B cell (primary cell): ENCODE measurements around the gene RASGRP3. TPM values are rescaled to one million over a fixed set of nuclear protein-coding genes. Genes with fewer than 3 reads are reported as not detected.

Source experiments
- ATAC-seq: fragments of 200-7000 bp; cut with Tn5 transposase; one replicate; pipeline ENCODE4 v1.10.0; 2021; ENCODE audit warnings: low read depth, mild to moderate bottlenecking, moderate number of reproducible peaks, moderate library complexity
- CTCF ChIA-PET: fragments of 350-600 bp; sonication (Branson Sonifier 250); formaldehyde crosslinking; loops from one replicate; lab custom pipeline; 2021; ENCODE audit warnings: antibody characterized with exemption, inconsistent platforms; lab: Charles Lee
- POLR2A ChIA-PET: fragments of 350-600 bp; sonication (Branson Sonifier 250); formaldehyde crosslinking; loops from one replicate; lab custom pipeline; 2021; ENCODE audit warnings: antibody characterized with exemption; lab: Charles Lee
- DNase-seq: peaks from one replicate; pipeline ENCODE4 v3.0.0; 2013
- H2AFZ ChIP-seq: 2 replicates; pipeline ENCODE4 v1.6.1; 2012; ENCODE audit warnings: mild to moderate bottlenecking, low read depth, low read length; ENCODE audit not compliant: insufficient read depth, poor library complexity, severe bottlenecking
- H3K27ac ChIP-seq, 2 donors: 1 replicate in 1 of 2; 2 replicates in 1 of 2; pipeline ENCODE4 v1.5.1; 2012 to 2013; ENCODE audit warnings: low read length in 2 of 2, mild to moderate bottlenecking in 2 of 2, moderate library complexity in 1 of 2
- H3K27me3 ChIP-seq, 4 experiments: fragments of 200-600 bp in 1 of 4; sonication (generic) in 1 of 4; replicated peaks in 1 of 4; 1 replicate in 2 of 4; 2 replicates in 2 of 4; pipeline versions ENCODE4 v1.6.1 to v1.7.0; 2013 to 2016; ENCODE audit warnings: low read length in 3 of 4, mild to moderate bottlenecking in 2 of 4, mixed read lengths in 1 of 4, moderate library complexity in 1 of 4; ENCODE audit not compliant: insufficient read depth in 4 of 4, control insufficient read depth in 3 of 4; ENCODE audit errors: control extremely low read depth in 1 of 4
- H3K36me3 ChIP-seq, 2 experiments: replicated peaks in 1 of 2; 1 replicate in 1 of 2; 2 replicates in 1 of 2; pipeline versions ENCODE4 v1.6.1 to v1.7.1; 2013; ENCODE audit warnings: low read length in 1 of 2; ENCODE audit not compliant: insufficient read depth in 2 of 2, control insufficient read depth in 1 of 2; ENCODE audit errors: control extremely low read depth in 1 of 2, extremely low read depth in 1 of 2
- H3K4me1 ChIP-seq, 2 donors: fragments of 200-600 bp in 1 of 2; sonication (generic) in 1 of 2; 1 replicate in 1 of 2; 2 replicates in 1 of 2; pipeline versions ENCODE4 v1.5.1 to v1.6.1; 2013 to 2017; ENCODE audit warnings: low read length in 2 of 2; ENCODE audit not compliant: control insufficient read depth in 2 of 2, insufficient read depth in 2 of 2
- H3K4me2 ChIP-seq: replicated peaks from 2 replicates; pipeline ENCODE3; 2012; ENCODE audit warnings: mild to moderate bottlenecking, low read depth, low read length; ENCODE audit not compliant: poor library complexity, severe bottlenecking
- H3K4me3 ChIP-seq, 5 experiments: fragments of 200-600 bp in 1 of 5; sonication (generic) in 1 of 5; 1 replicate in 3 of 5; 2 replicates in 2 of 5; pipeline versions ENCODE4 v1.5.1 to v1.7.0; 2011 to 2016; ENCODE audit warnings: low read length in 4 of 5, mild to moderate bottlenecking in 4 of 5, low read depth in 2 of 5, control low read depth in 1 of 5, moderate library complexity in 1 of 5; ENCODE audit not compliant: insufficient read depth in 1 of 5; ENCODE audit errors: control extremely low read depth in 1 of 5, extremely low read depth in 1 of 5
- H3K79me2 ChIP-seq: fragments of 200-600 bp; sonication (generic); one replicate; pipeline ENCODE4 v1.6.0; 2016; ENCODE audit warnings: low read length; ENCODE audit not compliant: control insufficient read depth, insufficient read depth
- H3K9ac ChIP-seq: fragments of 200-600 bp; sonication (generic); 2 replicates; pipeline ENCODE4 v1.6.1; 2017; ENCODE audit warnings: mild to moderate bottlenecking, low read length, moderate library complexity
- H3K9me3 ChIP-seq, 3 donors: one replicate each; pipeline versions ENCODE4 v1.6.1 to v1.7.1; 2013; ENCODE audit warnings: low read length in 2 of 3; ENCODE audit not compliant: control insufficient read depth in 2 of 3, insufficient read depth in 1 of 3; ENCODE audit errors: control extremely low read depth in 1 of 3
- H4K20me1 ChIP-seq: 2 replicates; pipeline ENCODE4 v1.6.0; 2012; ENCODE audit warnings: mild to moderate bottlenecking, low read length; ENCODE audit not compliant: insufficient read depth, control insufficient read depth, poor library complexity, severe bottlenecking
- H3K27ac Mint-ChIP-seq: one replicate; pipeline ENCODE4 v1.8.0; 2021; ENCODE audit warnings: mixed read lengths
- H3K27me3 Mint-ChIP-seq: one replicate; pipeline ENCODE4 v1.8.0; 2021; ENCODE audit warnings: mixed read lengths
- H3K4me1 Mint-ChIP-seq: one replicate; pipeline ENCODE4 v1.8.0; 2021; ENCODE audit warnings: mixed read lengths
- H3K4me3 Mint-ChIP-seq: one replicate; pipeline ENCODE4 v1.8.0; 2021; ENCODE audit warnings: mixed read lengths
- H3K9me3 Mint-ChIP-seq: one replicate; pipeline ENCODE4 v1.8.0; 2022; ENCODE audit warnings: mixed read lengths; ENCODE audit not compliant: insufficient read depth
- EZH2 ChIP-seq: IDR thresholded peaks from 2 replicates; pipeline ENCODE4 v1.6.1; 2012; ENCODE audit warnings: borderline replicate concordance, low read depth, mild to moderate bottlenecking, moderate library complexity, low read length; ENCODE audit not compliant: insufficient read depth, poor library complexity, severe bottlenecking
- WGBS: methylation state at CpG from one replicate; pipeline ENCODE4 v1.1.5; 2013; ENCODE audit warnings: missing lambda C conversion rate; ENCODE audit not compliant: insufficient coverage; 5-methylcytosine and 5-hydroxymethylcytosine counted together
- intact Hi-C: fragments of 100-400 bp; cut with micrococcal nuclease; formaldehyde crosslinking; loops from one replicate; pipeline ENCODE4 v1.10.0; 2022
- polyA plus RNA-seq: library from polyadenylated mRNA; depleted of rRNA; stranded (reverse); fragments of >200 nt; gene quantifications from 2 replicates; pipeline ENCODE4 v1.2.3, GENCODE V29; 2012
- total RNA-seq, 2 donors: library from RNA; stranded (reverse); fragments of 120-200 nt in 1 of 2; gene quantifications; 1 replicate in 1 of 2; 2 replicates in 1 of 2; pipeline versions ENCODE4 v1.2.3 to v1.2.4, GENCODE V29; 2013 to 2022
- TF ChIP-seq, protein P1 (sequence below): fragments of 200-600 bp; IDR thresholded peaks from one replicate; pipeline ENCODE4 v1.8.0; 2022; ENCODE audit warnings: antibody characterized with exemption, mild to moderate bottlenecking

RASGRP3 gene
- total and polyA plus RNA-seq, 2 donors (not counting 1 experiment from before 2014, with no cell fraction given), result 67.5 to 107 TPM

DNA sequence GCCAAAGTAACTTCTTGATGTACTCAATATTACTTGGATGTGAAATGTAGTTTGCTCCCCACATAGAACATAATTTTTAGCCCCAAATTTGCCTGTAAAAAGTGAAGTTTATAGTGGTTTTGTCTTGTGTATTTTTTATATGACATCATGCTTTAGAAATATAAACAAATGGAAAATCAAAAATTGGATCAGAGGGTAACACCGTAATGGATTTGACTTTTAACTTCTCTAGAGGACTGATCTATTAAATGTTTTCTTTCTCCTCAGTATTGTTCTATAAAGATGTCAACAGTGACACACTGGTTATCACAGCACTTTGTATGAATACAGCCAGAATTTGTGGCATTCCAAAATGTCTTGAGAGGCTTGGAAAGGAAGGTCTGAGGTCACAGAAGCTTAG lies 45.6 kb upstream of the RASGRP3 start:
- Mint-ChIP-seq H3K4me3 (no peak overlapping the region), H3K27ac (no peak overlapping the region), H3K27me3 (peaks cover 6% of the 10 kb centered on the region), H3K4me1 (no peaks in the 10 kb centered on the region), H3K9me3 (no peaks in the 10 kb centered on the region)
- ChIA-PET POLR2A (no interaction called here), CTCF (no interaction called here)
- Histone ChIP-seq H2AFZ (no peak overlapping the region), H3K9me3 (no peaks in the 10 kb centered on the region), H3K4me1 (no peaks in the 10 kb centered on the region), H3K4me3 (no peak overlapping the region), H3K4me2 (no peak overlapping the region), H4K20me1 (no peaks in the 10 kb centered on the region), H3K27me3 (no peaks in the 10 kb centered on the region), H3K79me2 (no peaks in the 10 kb centered on the region), H3K9ac (no peak overlapping the region), H3K27ac (no peak overlapping the region), H3K36me3 (no peaks in the 10 kb centered on the region)
- TF ChIP-seq EZH2, result no peak
- TF ChIP-seq, protein P1, sequence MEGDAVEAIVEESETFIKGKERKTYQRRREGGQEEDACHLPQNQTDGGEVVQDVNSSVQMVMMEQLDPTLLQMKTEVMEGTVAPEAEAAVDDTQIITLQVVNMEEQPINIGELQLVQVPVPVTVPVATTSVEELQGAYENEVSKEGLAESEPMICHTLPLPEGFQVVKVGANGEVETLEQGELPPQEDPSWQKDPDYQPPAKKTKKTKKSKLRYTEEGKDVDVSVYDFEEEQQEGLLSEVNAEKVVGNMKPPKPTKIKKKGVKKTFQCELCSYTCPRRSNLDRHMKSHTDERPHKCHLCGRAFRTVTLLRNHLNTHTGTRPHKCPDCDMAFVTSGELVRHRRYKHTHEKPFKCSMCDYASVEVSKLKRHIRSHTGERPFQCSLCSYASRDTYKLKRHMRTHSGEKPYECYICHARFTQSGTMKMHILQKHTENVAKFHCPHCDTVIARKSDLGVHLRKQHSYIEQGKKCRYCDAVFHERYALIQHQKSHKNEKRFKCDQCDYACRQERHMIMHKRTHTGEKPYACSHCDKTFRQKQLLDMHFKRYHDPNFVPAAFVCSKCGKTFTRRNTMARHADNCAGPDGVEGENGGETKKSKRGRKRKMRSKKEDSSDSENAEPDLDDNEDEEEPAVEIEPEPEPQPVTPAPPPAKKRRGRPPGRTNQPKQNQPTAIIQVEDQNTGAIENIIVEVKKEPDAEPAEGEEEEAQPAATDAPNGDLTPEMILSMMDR, result no peak
- intact Hi-C loops, result no loop called here
- WGBS, result no CpG with 5 or more reads among the region's 1 CpG
- no peak for DNase-seq
- no peak for ATAC-seq

DNA sequence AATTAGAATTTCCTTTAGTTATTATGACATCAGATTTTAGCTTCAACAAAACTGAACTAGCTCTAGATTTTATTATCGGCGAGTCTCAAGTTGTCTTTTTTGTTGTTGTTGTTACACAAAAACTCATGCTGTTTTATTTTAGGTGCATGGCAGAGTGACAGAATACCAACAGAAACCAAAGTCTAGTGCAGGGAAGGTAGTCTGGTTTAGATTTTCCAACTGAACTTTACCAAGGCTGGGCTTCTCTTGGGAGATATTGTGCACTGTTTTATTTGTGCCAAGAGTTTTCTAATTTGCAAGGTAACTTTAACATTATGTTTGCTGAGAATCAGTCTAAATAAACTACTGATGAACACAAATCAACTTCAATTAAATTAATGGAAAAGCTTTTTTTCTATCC lies 43.6 kb upstream of the RASGRP3 start:
- DNase-seq (no peak), ATAC-seq (no peak)
- Mint-ChIP-seq H3K27ac (no peak overlapping the region), H3K9me3 (no peaks in the 10 kb centered on the region), H3K27me3 (peaks cover 12% of the 10 kb centered on the region), H3K4me3 (no peak overlapping the region), H3K4me1 (no peaks in the 10 kb centered on the region)
- H3K4me3 ChIP-seq, result no peak overlapping the region
- no peaks in the 10 kb centered on the region for H3K36me3 ChIP-seq
- H3K9ac ChIP-seq, result no peak overlapping the region
- no peak for TF ChIP-seq EZH2
- TF ChIP-seq, protein P1, result no peak
- H3K4me2 ChIP-seq, result no peak overlapping the region
- peaks cover 0 to 1% (median 0%) of the 10 kb centered on the region in 3 donors for H3K9me3 ChIP-seq
- no peaks in the 10 kb centered on the region for H3K79me2 ChIP-seq
- no CpG with 5 or more reads among the region's 2 CpGs for WGBS
- no peak overlapping the region for H2AFZ ChIP-seq
- intact Hi-C loops, result no loop called here
- CTCF ChIA-PET, result no interaction called here
- H4K20me1 ChIP-seq, result no peaks in the 10 kb centered on the region
- no peaks in the 10 kb centered on the region for H3K4me1 ChIP-seq
- H3K27me3 ChIP-seq, result peaks cover 0 to 4% (median 2%) of the 10 kb centered on the region in 4 experiments
- POLR2A ChIA-PET, result no interaction called here
- H3K27ac ChIP-seq, result no peak overlapping the region
